AG04450 (cell line): ENCODE results near the gene PRR23E. TPM values are rescaled to one million over a fixed set of nuclear protein-coding genes. Genes with fewer than 3 reads are reported as not detected.

Experiments
- CTCF ChIA-PET: fragments of 300-600, 350-600 bp; formaldehyde crosslinking; extraction: SDS; loops from one replicate; lab custom pipeline; 2022; ENCODE audit warnings: antibody characterized with exemption, inconsistent platforms; lab: Charles Lee
- POLR2A ChIA-PET: fragments of 350-600 bp; formaldehyde crosslinking; extraction: SDS; loops from one replicate; lab custom pipeline; 2021; ENCODE audit warnings: antibody characterized with exemption, inconsistent platforms; lab: Yijun Ruan, JAX
- DNase-seq: peaks from one replicate; pipeline ENCODE4 v3.0.0-alpha.2; 2011; ENCODE audit warnings: low read depth, low spot score
- H3K27ac ChIP-seq: one replicate; pipeline ENCODE4 v1.5.1; 2012; ENCODE audit warnings: low read depth, low read length, control low read depth
- H3K27me3 ChIP-seq: one replicate; pipeline ENCODE4 v1.6.0; 2012; ENCODE audit warnings: low read length; ENCODE audit not compliant: control insufficient read depth, insufficient read depth
- H3K4me3 ChIP-seq: 2 replicates; pipeline ENCODE4 v1.5.1; 2011; ENCODE audit warnings: mild to moderate bottlenecking, low read depth, low read length, control low read depth
- H3K9me3 ChIP-seq: 2 replicates; pipeline ENCODE4 v1.5.1; 2012; ENCODE audit warnings: low read length; ENCODE audit not compliant: control insufficient read depth, insufficient read depth
- polyA plus RNA-seq: library from polyadenylated mRNA; depleted of rRNA; stranded (reverse); fragments of >200 nt; gene quantifications from 2 replicates; pipeline ENCODE4 v1.2.3, GENCODE V29; 2011
- TF ChIP-seq, protein P1 (sequence below): IDR thresholded peaks from 2 replicates; pipeline ENCODE4 v1.5.1; 2011; ENCODE audit warnings: low read depth, low read length, control low read depth, inconsistent platforms

Gene PRR23E
- polyA plus RNA-seq, 1 experiment, result not detected

DNA sequence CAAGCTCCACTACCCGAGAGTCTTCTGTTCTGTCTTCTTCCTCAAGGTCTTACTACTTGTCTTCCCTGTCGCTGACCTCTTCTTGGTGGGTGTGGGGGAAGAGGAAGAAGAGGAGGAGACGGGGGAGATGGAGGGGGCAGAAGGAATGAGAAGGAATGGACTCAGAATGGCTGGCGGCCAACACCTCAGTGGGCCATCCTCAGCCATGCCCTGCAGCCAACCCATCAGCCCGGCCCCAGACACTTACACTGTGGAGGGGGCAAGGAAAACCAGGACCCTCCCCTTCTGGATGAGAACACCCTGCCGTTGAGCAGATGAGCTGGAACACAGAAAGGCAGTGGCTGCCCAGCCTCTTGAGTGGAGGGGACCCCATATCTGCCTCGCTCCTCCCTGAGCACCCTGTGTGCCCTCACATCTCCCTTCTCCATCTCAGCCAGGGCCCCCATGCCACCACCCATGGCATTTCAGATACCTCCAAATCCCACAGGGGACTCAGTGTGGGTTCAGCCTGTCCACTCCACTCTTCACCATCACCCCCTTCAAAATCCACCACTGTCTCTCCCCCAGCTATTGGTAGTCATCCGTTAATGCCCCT, 45.5 kb upstream of the PRR23E start:
- DNase-seq, result no peak
- Histone ChIP-seq H3K9me3 (peaks cover 3% of the 10 kb centered on the region; the same call in 1 of the 2 replicates), H3K27me3 (peaks cover 5% of the 10 kb centered on the region), H3K27ac (no peak overlapping the region), H3K4me3 (no peak overlapping the region)
- TF ChIP-seq, protein P1, sequence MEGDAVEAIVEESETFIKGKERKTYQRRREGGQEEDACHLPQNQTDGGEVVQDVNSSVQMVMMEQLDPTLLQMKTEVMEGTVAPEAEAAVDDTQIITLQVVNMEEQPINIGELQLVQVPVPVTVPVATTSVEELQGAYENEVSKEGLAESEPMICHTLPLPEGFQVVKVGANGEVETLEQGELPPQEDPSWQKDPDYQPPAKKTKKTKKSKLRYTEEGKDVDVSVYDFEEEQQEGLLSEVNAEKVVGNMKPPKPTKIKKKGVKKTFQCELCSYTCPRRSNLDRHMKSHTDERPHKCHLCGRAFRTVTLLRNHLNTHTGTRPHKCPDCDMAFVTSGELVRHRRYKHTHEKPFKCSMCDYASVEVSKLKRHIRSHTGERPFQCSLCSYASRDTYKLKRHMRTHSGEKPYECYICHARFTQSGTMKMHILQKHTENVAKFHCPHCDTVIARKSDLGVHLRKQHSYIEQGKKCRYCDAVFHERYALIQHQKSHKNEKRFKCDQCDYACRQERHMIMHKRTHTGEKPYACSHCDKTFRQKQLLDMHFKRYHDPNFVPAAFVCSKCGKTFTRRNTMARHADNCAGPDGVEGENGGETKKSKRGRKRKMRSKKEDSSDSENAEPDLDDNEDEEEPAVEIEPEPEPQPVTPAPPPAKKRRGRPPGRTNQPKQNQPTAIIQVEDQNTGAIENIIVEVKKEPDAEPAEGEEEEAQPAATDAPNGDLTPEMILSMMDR, result no peak
- CTCF ChIA-PET, result no interaction called here
- POLR2A ChIA-PET, result no interaction called here

DNA sequence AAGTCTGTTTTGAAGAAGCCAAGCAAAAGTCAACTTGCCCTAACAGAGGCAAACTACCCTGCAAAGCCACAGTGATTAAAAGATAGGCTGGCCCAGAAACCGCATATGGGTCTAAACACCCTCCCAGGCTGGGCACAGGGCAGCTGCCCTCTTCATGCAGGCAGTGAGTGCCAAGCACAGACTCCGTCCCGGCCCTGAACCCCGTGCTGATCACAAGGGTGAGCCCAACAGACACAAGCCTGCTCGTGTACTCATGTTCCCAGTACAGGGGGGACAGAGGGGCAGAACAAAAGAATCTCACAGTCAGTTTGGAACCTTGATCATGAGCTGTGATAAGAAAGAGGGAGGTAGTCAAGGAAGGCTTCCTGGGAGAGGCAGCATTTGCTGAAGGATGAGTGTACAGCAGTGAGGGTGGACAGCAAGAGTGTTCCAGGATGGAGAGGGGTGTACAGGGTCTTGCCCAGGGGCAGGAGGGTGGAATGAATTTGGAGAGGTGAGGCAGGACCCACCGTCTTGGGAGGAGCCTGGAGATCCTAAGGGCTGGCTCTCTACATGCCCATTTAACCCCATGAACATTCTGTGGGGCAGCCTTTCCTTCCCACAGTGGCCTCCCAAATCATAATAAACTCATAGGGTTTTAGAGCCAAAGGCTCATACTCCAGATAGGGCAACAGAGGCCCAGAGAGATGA, 43.2 kb upstream of the PRR23E start:
- DNase-seq, result no peak
- Histone ChIP-seq H3K27ac (no peak overlapping the region), H3K27me3 (no peaks in the 10 kb centered on the region), H3K4me3 (no peak overlapping the region), H3K9me3 (peaks cover 18% of the 10 kb centered on the region; the same call in 1 of the 2 replicates)
- CTCF ChIA-PET, result no interaction called here
- TF ChIP-seq, protein P1, result no peak
- POLR2A ChIA-PET, result no interaction called here

DNA sequence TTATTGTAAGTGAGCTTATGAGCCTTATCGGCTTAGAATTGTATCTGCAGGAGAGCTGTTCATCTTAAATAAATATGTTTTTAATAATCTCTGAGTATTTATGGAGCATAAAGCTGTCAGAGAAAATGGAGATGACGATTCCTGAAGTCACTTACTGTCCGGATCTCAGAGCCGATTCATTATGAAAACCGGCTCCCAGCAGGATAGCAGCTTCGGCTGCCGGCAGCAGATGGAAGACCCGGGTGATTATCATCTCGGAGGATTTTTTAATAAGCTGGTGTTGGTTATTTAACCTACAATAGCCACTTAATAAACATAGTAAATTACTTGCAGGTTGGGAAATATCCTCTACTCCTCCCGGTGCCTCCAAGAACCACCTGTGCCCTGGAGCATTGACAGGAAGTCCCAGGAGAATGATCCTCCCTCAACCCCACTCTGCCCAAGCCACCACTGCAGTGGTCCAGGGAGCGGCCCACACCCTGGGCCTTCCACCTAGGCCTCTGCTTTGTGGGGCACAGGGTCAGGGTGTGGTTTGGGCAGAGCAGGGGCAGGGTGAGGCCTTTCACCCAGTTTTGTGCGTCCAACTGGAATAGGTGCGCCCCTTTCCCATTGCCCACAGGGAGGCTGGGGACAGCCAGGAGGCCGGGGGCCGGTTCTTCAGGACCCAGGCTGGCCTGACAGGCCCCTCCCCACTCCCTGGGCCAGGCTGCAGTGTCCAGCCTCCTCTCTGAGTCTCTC, 42.2 kb upstream of the PRR23E start:
- ChIA-PET POLR2A (no interaction called here), CTCF (no interaction called here)
- TF ChIP-seq, protein P1, result no peak
- Histone ChIP-seq H3K4me3 (no peak overlapping the region), H3K9me3 (peaks cover 23% of the 10 kb centered on the region; the same call in 1 of the 2 replicates), H3K27me3 (no peaks in the 10 kb centered on the region), H3K27ac (no peak overlapping the region)
- no peak for DNase-seq

DNA sequence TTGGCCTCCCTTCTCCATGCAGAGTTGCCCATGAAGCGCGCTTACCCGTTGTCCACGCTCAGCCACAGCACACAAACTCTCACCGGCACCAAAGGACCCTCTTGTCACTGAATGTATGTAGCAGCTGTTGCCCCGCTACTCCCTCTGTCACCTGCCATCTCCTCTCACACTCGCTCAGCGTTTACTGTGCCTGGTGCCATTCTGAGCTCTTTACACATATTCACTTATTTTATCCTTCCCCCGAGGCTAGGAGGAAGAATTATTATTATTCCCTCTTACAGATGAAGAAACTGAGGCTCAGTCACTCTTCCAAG, 41.7 kb upstream of the PRR23E start:
- CTCF ChIA-PET, result no interaction called here
- no peak for DNase-seq
- peaks cover 23% of the 10 kb centered on the region; the same call in 1 of the 2 replicates for H3K9me3 ChIP-seq
- H3K4me3 ChIP-seq, result no peak overlapping the region
- POLR2A ChIA-PET, result no interaction called here
- H3K27me3 ChIP-seq, result no peaks in the 10 kb centered on the region
- TF ChIP-seq, protein P1, result no peak
- no peak overlapping the region for H3K27ac ChIP-seq
